IPS-15b (cell line): ENCODE measurements around the gene TMPRSS11D.

Source experiments
- H3K27me3 ChIP-seq: one replicate; pipeline ENCODE4 v1.6.1; 2013; ENCODE audit warnings: low read length; ENCODE audit not compliant: control insufficient read depth, insufficient read depth
- H3K36me3 ChIP-seq: one replicate; pipeline ENCODE4 v1.6.1; 2013; ENCODE audit warnings: low read length; ENCODE audit not compliant: control insufficient read depth, insufficient read depth
- H3K4me1 ChIP-seq: one replicate; pipeline ENCODE4 v1.6.1; 2013; ENCODE audit warnings: mild to moderate bottlenecking, low read length; ENCODE audit not compliant: control insufficient read depth, insufficient read depth
- H3K4me3 ChIP-seq: one replicate; pipeline ENCODE4 v1.5.1; 2013; ENCODE audit warnings: low read depth, low read length
- H3K9ac ChIP-seq: one replicate; pipeline ENCODE4 v1.6.1; 2013; ENCODE audit warnings: low read depth, mild to moderate bottlenecking, low read length
- H3K9me3 ChIP-seq: one replicate; pipeline ENCODE4 v1.6.1; 2013; ENCODE audit warnings: mild to moderate bottlenecking, low read length; ENCODE audit not compliant: control insufficient read depth, insufficient read depth

TMPRSS11D gene

DNA sequence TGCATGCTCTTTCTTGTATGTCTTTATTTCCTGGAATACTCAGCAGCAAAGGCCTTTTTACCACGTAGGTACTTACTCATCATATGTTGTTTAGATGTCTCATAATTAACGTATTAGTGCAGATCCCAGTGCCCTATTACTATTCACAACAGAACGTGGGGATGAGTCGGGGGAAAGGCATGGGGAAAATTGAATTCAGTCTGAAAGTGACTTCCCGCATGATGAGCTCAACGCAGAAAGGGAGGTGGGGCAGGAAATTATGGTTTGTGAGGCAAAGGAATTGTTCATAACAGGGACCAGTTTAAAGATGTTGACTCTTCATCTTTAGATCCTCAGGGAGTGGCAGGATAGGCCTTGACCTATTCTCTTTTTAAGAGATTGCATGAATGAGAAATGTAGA, 2.0 kb upstream of the TMPRSS11D start:
- no peaks in the 10 kb centered on the region for H3K36me3 ChIP-seq
- no peak overlapping the region for H3K9ac ChIP-seq
- H3K27me3 ChIP-seq = no peaks in the 10 kb centered on the region
- no peaks in the 10 kb centered on the region for H3K4me1 ChIP-seq
- H3K9me3 ChIP-seq = no peaks in the 10 kb centered on the region
- H3K4me3 ChIP-seq = no peak overlapping the region

DNA sequence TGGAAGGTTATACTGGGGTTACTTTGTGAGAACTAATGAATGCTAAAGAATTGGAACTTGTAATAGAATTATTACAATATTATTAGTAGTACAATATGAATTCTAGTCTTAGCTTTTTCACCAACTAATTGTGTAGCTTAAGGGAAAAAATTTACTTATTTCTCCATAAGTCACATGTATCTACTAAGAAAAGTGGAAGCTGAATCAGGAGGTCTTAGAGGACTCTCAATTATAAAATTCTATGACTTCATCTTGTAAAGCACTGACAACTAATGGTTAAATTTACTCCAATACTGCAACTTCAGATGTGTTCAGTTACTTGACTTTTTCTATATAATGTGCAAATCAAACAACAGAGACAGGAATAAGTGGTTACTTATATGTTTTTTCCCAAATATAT, 899 bp upstream of the TMPRSS11D start:
- no peak overlapping the region for H3K4me3 ChIP-seq
- no peaks in the 10 kb centered on the region for H3K27me3 ChIP-seq
- H3K9ac ChIP-seq = no peak overlapping the region
- H3K4me1 ChIP-seq = no peaks in the 10 kb centered on the region
- H3K36me3 ChIP-seq = no peaks in the 10 kb centered on the region
- no peaks in the 10 kb centered on the region for H3K9me3 ChIP-seq

DNA sequence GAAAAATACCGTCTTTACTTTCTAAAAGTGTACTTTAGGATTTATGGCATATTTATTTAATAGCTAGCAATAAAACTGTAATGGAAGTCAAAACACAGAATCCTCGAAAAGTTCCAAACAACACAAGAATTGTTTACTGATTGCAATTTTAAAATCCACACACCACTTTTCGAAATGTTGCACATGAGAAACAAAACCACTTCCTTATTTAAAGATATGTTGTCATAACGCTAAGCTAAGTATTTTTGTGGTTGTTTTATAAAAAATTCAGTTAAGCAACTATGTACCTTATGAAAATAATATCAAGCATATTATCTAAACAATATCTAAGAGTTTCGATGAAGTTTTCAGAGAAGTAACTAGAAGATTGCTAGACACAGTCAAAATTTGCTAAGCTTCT, 344 bp downstream of the TMPRSS11D start:
- Histone ChIP-seq H3K9me3 (no peaks in the 10 kb centered on the region), H3K4me1 (no peaks in the 10 kb centered on the region), H3K36me3 (no peaks in the 10 kb centered on the region), H3K27me3 (no peaks in the 10 kb centered on the region), H3K4me3 (no peak overlapping the region), H3K9ac (no peak overlapping the region)

DNA sequence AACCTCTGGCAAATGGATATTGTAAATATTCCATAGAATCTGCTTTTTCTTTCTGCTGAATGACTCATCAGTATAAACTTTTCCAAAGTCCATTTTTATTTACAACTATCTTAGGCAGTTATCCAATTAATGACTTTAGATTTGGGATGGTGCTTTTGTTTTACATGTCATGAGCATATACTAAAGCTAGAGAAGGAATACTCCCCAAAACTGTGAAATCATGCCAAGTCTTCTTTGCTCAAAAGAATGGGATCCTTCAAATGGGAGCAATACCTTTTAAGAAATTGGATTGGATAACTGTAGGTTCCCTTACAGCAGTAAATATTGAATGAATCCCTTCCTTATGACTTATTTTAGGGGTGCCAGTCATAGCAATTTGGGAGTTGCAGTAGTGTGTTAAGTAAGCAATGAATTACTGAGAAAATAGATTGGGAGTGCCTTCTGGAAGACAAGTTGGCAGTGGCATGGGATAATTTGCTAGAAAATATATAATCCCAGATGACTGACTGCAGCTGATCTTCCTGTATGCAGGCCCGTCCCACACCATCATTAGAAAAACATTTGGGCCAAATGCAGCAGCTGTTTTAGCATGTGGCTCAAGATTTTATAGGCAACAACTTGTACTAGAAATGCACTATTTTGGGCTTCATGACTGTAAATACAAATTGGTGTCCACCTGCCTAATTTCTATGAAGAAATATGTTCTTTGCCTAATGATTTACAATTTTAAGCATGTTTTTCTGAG, 2.8 kb downstream of the TMPRSS11D start:
- H3K9me3 ChIP-seq = no peaks in the 10 kb centered on the region
- no peak overlapping the region for H3K4me3 ChIP-seq
- no peaks in the 10 kb centered on the region for H3K27me3 ChIP-seq
- H3K36me3 ChIP-seq = no peaks in the 10 kb centered on the region
- no peaks in the 10 kb centered on the region for H3K4me1 ChIP-seq
- H3K9ac ChIP-seq = no peak overlapping the region

DNA sequence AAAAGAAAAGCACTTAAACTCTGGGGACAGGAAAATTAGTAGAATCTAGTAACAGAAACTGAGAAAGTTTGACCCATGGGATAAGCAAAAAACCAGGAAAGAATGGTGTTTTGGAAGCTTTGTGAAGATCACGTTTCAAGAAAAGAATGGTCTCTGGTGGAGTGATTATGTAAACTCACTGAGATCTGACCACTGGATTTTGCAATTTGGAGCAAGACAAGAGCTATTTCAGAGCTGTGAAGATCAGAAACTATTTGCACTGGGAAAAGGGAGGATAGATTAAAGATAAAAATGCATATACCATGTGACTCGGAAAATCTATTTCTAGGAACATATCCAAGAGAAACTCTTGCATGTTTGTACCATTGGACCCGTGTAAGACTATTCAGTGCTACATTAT, 4.3 kb downstream of the TMPRSS11D start:
- no peak overlapping the region for H3K9ac ChIP-seq
- H3K36me3 ChIP-seq = no peaks in the 10 kb centered on the region
- H3K9me3 ChIP-seq = no peaks in the 10 kb centered on the region
- H3K4me3 ChIP-seq = no peak overlapping the region
- H3K4me1 ChIP-seq = peaks cover 4% of the 10 kb centered on the region
- no peaks in the 10 kb centered on the region for H3K27me3 ChIP-seq

DNA sequence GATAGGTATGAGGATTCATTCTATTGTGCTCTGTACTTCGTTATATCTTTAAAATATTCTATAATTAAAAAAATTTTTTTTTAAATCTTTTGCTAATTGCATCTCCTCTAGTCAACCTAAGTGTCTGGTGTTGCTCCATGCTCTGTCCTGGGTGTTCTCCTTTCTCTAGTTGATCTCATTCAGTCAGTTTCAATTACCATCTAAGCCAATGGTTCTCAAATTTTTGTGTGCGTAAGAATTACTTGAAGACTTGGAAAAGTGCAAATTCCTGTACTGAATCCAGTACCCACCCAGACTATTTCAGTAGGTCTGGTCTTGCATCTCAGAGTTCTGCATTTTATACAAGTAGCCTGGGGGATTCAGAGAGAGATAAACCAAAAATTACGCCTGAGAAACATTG, 6.7 kb downstream of the TMPRSS11D start:
- Histone ChIP-seq H3K27me3 (no peaks in the 10 kb centered on the region), H3K4me1 (peaks cover 4% of the 10 kb centered on the region), H3K9me3 (no peaks in the 10 kb centered on the region), H3K36me3 (no peaks in the 10 kb centered on the region), H3K4me3 (no peak overlapping the region), H3K9ac (no peak overlapping the region)

DNA sequence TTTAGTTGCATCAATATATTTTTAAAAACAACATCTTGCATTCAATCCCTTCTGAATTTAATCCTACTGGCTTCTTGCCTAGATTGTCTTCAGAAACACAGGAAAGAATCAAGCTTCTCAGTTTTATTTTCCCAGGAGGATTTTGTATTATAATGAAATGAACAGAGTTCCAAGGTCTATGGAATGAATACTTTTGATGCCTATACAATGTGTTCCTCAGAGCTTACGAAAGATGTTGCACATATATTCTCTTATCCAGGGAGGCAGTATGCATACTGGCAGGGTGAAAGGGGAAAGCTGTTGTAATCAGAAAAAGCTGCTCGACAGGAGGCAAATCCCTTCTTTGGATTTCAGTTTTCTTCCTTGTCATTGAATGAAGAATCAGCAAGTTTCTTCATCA, 8.8 kb downstream of the TMPRSS11D start:
- Histone ChIP-seq H3K4me1 (peaks cover 4% of the 10 kb centered on the region), H3K27me3 (no peaks in the 10 kb centered on the region), H3K36me3 (no peaks in the 10 kb centered on the region), H3K9me3 (no peaks in the 10 kb centered on the region), H3K4me3 (no peak overlapping the region), H3K9ac (no peak overlapping the region)

DNA sequence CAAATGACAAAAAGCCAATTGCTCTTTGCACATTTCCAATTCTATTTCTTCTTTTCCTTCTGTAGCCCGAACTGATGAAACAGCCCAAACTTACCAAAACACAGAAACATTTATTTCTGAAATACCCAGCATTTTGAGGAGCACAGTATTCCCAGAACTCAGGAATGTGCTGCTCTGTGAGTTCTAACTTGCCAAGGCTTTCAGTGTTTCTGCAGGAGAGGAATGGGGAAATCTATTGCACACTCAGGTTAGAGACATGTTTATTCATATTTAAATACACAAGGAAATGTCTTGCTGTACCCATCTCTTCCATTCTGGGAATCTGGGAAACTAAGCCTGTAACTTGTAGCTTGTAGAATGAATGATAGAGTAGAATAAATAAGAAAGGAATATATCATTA, 10.7 kb downstream of the TMPRSS11D start:
- H3K27me3 ChIP-seq = no peaks in the 10 kb centered on the region
- peaks cover 4% of the 10 kb centered on the region for H3K4me1 ChIP-seq
- H3K4me3 ChIP-seq = no peak overlapping the region
- no peaks in the 10 kb centered on the region for H3K36me3 ChIP-seq
- H3K9ac ChIP-seq = no peak overlapping the region
- H3K9me3 ChIP-seq = no peaks in the 10 kb centered on the region

DNA sequence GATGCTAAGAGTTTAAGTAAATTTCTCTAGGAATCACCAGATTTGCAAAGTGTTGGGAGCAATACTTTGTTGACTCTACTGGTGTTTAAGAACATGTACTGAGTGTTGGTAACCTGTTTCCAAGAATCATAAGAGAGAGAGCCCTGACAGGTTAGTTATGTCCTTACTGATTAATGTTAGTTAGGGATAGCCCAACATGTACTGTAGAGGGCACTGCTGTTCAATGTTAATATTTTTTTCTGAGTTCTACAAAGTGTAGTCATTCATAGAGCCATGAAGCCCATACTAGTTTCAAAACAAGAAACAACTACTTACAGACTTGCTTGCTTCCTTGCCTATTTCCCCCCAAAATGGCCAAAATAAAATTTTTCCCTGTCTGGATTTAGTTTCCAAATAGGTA, 11.9 kb downstream of the TMPRSS11D start:
- no peak overlapping the region for H3K4me3 ChIP-seq
- H3K36me3 ChIP-seq = no peaks in the 10 kb centered on the region
- peaks cover 4% of the 10 kb centered on the region for H3K4me1 ChIP-seq
- H3K9ac ChIP-seq = no peak overlapping the region
- H3K27me3 ChIP-seq = no peaks in the 10 kb centered on the region
- H3K9me3 ChIP-seq = no peaks in the 10 kb centered on the region

DNA sequence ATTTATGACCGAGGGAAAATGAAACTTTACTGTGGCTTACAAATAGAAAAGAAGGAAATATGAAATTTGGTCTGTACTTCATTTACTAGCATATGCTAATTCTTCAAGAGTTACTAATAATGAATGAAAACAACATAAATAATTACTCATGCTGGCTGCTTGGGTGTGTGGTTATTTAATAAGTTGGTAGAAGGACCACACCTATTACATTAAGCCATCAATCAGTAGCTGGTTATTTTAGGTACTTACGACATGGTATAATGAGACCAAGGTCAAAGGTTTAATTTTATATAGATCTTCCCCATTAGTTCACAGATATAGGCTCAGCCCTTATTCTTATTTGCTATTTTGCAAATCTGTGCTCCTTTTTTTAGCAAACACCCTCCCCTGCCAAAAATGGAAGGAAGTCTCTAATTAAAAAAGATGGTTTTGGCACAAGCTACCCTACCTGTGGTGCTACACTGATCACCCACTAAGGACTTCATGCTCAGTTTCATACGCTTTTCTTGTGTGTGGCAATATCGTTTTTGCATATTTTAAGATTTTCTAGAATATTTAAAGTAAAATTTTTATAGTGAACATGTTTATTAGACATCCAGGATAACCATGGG, 14.1 kb downstream of the TMPRSS11D start:
- H3K9me3 ChIP-seq = no peaks in the 10 kb centered on the region
- H3K27me3 ChIP-seq = no peaks in the 10 kb centered on the region
- no peak overlapping the region for H3K4me3 ChIP-seq
- H3K9ac ChIP-seq = no peak overlapping the region
- H3K36me3 ChIP-seq = no peaks in the 10 kb centered on the region
- no peaks in the 10 kb centered on the region for H3K4me1 ChIP-seq

DNA sequence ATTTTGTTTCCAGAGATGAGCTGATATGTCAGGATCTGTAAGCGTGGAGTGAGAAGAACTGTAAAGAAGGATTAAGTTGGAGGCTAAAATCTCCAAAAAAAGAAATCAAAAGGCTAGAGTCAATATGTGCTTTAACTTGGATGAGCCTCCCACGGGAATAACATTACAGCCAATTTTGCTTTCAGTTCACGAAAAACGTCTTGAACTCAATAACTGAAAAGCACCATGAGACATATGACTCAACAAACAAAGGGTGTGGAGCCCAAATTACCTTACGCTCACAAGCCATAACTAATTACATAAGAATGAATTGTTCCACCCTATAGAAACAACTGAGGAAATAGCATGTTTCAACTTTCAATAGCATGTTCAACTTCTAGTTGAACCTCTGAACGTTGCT, 22.3 kb downstream of the TMPRSS11D start:
- H3K27me3 ChIP-seq = no peaks in the 10 kb centered on the region
- no peak overlapping the region for H3K9ac ChIP-seq
- no peak overlapping the region for H3K4me3 ChIP-seq
- no peaks in the 10 kb centered on the region for H3K36me3 ChIP-seq
- H3K4me1 ChIP-seq = no peaks in the 10 kb centered on the region
- H3K9me3 ChIP-seq = no peaks in the 10 kb centered on the region

DNA sequence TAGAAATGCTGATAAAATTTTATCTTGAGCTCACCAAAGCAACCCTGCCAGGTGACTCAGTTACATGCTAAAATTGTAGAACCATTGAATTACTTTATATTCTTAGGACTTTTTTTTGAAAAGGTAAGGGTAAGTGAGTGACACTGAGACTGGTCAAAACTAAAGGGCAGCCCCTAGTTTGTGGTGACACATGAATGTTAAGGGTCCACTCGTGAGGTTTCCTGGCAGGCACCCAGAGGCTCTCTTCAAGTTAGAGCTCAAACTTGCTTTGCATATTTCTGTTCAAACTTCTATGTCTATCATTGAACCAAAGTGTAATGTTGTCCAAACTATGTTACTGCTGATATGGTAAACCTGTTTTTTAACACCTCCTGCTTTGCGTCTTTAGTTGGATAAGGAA, 30.5 kb downstream of the TMPRSS11D start:
- no peak overlapping the region for H3K9ac ChIP-seq
- no peaks in the 10 kb centered on the region for H3K9me3 ChIP-seq
- H3K4me3 ChIP-seq = no peak overlapping the region
- H3K36me3 ChIP-seq = no peaks in the 10 kb centered on the region
- no peaks in the 10 kb centered on the region for H3K4me1 ChIP-seq
- H3K27me3 ChIP-seq = no peaks in the 10 kb centered on the region
